IMR-90 (cell line): ENCODE measurements around the gene SYPL1. TPM values are rescaled to one million over a fixed set of nuclear protein-coding genes. Genes with fewer than 3 reads are reported as not detected.

Experiments
- ATAC-seq: fragments of 200-7000 bp; cut with Tn5 transposase; 2 replicates; pipeline ENCODE4 v1.9.1; 2020; ENCODE audit warnings: low read depth, mild to moderate bottlenecking, moderate library complexity
- BruUV-seq: library from RNA; stranded (reverse); fragments of 400-500 nt; replicated peaks from 2 replicates; lab custom pipeline; 2021; lab: Mats Ljungman, UMichigan
- CTCF ChIA-PET: fragments of 300-600 bp; formaldehyde crosslinking; extraction: SDS; loops from one replicate; lab custom pipeline; 2021; ENCODE audit warnings: antibody characterized with exemption; lab: Yijun Ruan, JAX
- POLR2A ChIA-PET: fragments of 300-600 bp; sonication (Branson Sonifier 250); formaldehyde crosslinking; loops from one replicate; lab custom pipeline; 2022; ENCODE audit warnings: antibody characterized with exemption; ENCODE audit not compliant: unreplicated experiment; lab: Charles Lee
- DNase-seq: peaks from one replicate; pipeline ENCODE4 v3.0.0; 2013
- H2AFZ ChIP-seq: replicated peaks from 2 replicates; pipeline ENCODE3; 2013; ENCODE audit warnings: low read length, mild to moderate bottlenecking; ENCODE audit not compliant: poor library complexity
- H2AK5ac ChIP-seq: 2 replicates; pipeline ENCODE4 v1.6.1; 2013; ENCODE audit warnings: low read depth, low read length, inconsistent platforms
- H2AK9ac ChIP-seq: replicated peaks from 2 replicates; pipeline ENCODE3; 2013; ENCODE audit warnings: mild to moderate bottlenecking, low read depth, low read length, moderate library complexity; ENCODE audit not compliant: poor library complexity
- H2BK120ac ChIP-seq: 2 replicates; pipeline ENCODE4 v1.6.1; 2013; ENCODE audit warnings: low read depth, low read length, inconsistent platforms
- H2BK15ac ChIP-seq: 3 replicates; pipeline ENCODE4 v1.6.1; 2013; ENCODE audit warnings: low read depth, low read length, inconsistent platforms
- H2BK20ac ChIP-seq: 2 replicates; pipeline ENCODE4 v1.6.1; 2013; ENCODE audit warnings: low read depth, mild to moderate bottlenecking, inconsistent platforms, low read length, moderate library complexity
- H2BK5ac ChIP-seq: 2 replicates; pipeline ENCODE4 v1.6.1; 2013; ENCODE audit warnings: mild to moderate bottlenecking, low read depth, low read length, inconsistent platforms; ENCODE audit not compliant: poor library complexity, severe bottlenecking
- H3K14ac ChIP-seq: replicated peaks from 2 replicates; pipeline ENCODE4 v1.6.1; 2013; ENCODE audit warnings: low read depth, low read length, inconsistent platforms
- H3K18ac ChIP-seq: 2 replicates; pipeline ENCODE4 v1.6.1; 2013; ENCODE audit warnings: low read depth, low read length, control low read depth
- H3K23ac ChIP-seq: 2 replicates; pipeline ENCODE4 v1.6.1; 2013; ENCODE audit warnings: low read depth, low read length, inconsistent platforms
- H3K27ac ChIP-seq: 2 replicates; pipeline ENCODE4 v1.5.1; 2013; ENCODE audit warnings: mild to moderate bottlenecking, control low read depth, low read length; ENCODE audit not compliant: insufficient read depth
- H3K27me3 ChIP-seq: 2 replicates; pipeline ENCODE4 v1.6.1; 2013; ENCODE audit warnings: low read length; ENCODE audit not compliant: control insufficient read depth, insufficient read depth
- H3K36me3 ChIP-seq: 2 replicates; pipeline ENCODE4 v1.6.1; 2013; ENCODE audit warnings: low read length, mixed read lengths; ENCODE audit not compliant: control insufficient read depth, insufficient read depth
- H3K4ac ChIP-seq: 2 replicates; pipeline ENCODE4 v1.6.1; 2013; ENCODE audit warnings: low read depth, low read length, inconsistent platforms
- H3K4me1 ChIP-seq: 2 replicates; pipeline ENCODE4 v1.6.1; 2013; ENCODE audit warnings: low read length, mixed read lengths; ENCODE audit not compliant: control insufficient read depth, insufficient read depth
- H3K4me2 ChIP-seq: 2 replicates; pipeline ENCODE4 v1.6.1; 2013; ENCODE audit warnings: low read depth, mild to moderate bottlenecking, control low read depth, low read length, moderate library complexity
- H3K4me3 ChIP-seq: 2 replicates; pipeline ENCODE4 v1.5.1; 2013; ENCODE audit warnings: low read depth, mild to moderate bottlenecking, control low read depth, low read length, moderate library complexity; ENCODE audit not compliant: insufficient read depth
- H3K56ac ChIP-seq: 2 replicates; pipeline ENCODE4 v1.6.1; 2013; ENCODE audit warnings: low read length, inconsistent platforms; ENCODE audit not compliant: insufficient read depth; ENCODE audit errors: extremely low read depth
- H3K79me1 ChIP-seq, 2 experiments: 2 replicates each; pipeline ENCODE4 v1.6.1; 2013; ENCODE audit warnings: low read length in 2 of 2, inconsistent platforms in 1 of 2, low read depth in 1 of 2
- H3K9ac ChIP-seq: 2 replicates; pipeline ENCODE4 v1.6.1; 2013; ENCODE audit warnings: low read depth, low read length, control low read depth
- H3K9me1 ChIP-seq: 2 replicates; pipeline ENCODE4 v1.6.1; 2013; ENCODE audit warnings: low read length, inconsistent platforms; ENCODE audit not compliant: insufficient read depth
- H3K9me3 ChIP-seq: 2 replicates; pipeline ENCODE4 v1.6.1; 2013; ENCODE audit warnings: low read length; ENCODE audit not compliant: control insufficient read depth, insufficient read depth
- H4K20me1 ChIP-seq: 2 replicates; pipeline ENCODE4 v1.6.1; 2013; ENCODE audit warnings: low read length, inconsistent platforms; ENCODE audit not compliant: insufficient read depth
- H4K5ac ChIP-seq: 2 replicates; pipeline ENCODE4 v1.6.1; 2013; ENCODE audit warnings: mild to moderate bottlenecking, low read depth, low read length, control low read depth
- H4K8ac ChIP-seq, 2 experiments: 2 replicates each; pipeline ENCODE4 v1.6.1; 2013; ENCODE audit warnings: low read depth in 2 of 2, low read length in 2 of 2, control low read depth in 1 of 2, inconsistent platforms in 1 of 2
- H4K91ac ChIP-seq: 2 replicates; pipeline ENCODE4 v1.6.1; 2013; ENCODE audit warnings: low read depth, low read length, inconsistent platforms; ENCODE audit not compliant: insufficient read depth
- BHLHE40 ChIP-seq: fragments of 150-350 bp; IDR thresholded peaks from 2 replicates; pipeline ENCODE4 v1.6.1; 2016; ENCODE audit warnings: mild to moderate bottlenecking, low read depth, low read length
- CHD1 ChIP-seq: IDR thresholded peaks from 2 replicates; pipeline ENCODE4 v1.6.1; 2012; ENCODE audit warnings: low read depth, low read length, improper control_type of control experiment
- ELK1 ChIP-seq: fragments of 150-350 bp; IDR thresholded peaks from 2 replicates; pipeline ENCODE4 v1.6.1; 2016; ENCODE audit warnings: low read depth, mild to moderate bottlenecking, low read length, moderate library complexity, borderline replicate concordance
- FOS ChIP-seq: fragments of 150-350 bp; IDR thresholded peaks from 2 replicates; pipeline ENCODE4 v1.6.1; 2016; ENCODE audit warnings: low read depth, low read length
- MAFK ChIP-seq: IDR thresholded peaks from 2 replicates; pipeline ENCODE4 v1.6.1; 2012; ENCODE audit warnings: low read depth, low read length, improper control_type of control experiment
- MAZ ChIP-seq: IDR thresholded peaks from 2 replicates; pipeline ENCODE4 v1.6.1; 2012; ENCODE audit warnings: low read depth, mild to moderate bottlenecking, low read length, improper control_type of control experiment, moderate library complexity, borderline replicate concordance
- MXI1 ChIP-seq: IDR thresholded peaks from 2 replicates; pipeline ENCODE4 v1.6.1; 2012; ENCODE audit warnings: low read depth, mild to moderate bottlenecking, low read length, moderate library complexity, borderline replicate concordance
- NFE2L2 ChIP-seq: fragments of 150-350 bp; IDR thresholded peaks from 2 replicates; pipeline ENCODE4 v1.6.1; 2016; ENCODE audit warnings: low read depth, mild to moderate bottlenecking, low read length
- POLR2A ChIP-seq: IDR thresholded peaks from 2 replicates; pipeline ENCODE4 v1.6.1; 2012; ENCODE audit warnings: mild to moderate bottlenecking, low read depth, low read length
- RAD21 ChIP-seq: IDR thresholded peaks from 2 replicates; pipeline ENCODE4 v1.6.1; 2012; ENCODE audit warnings: low read length, improper control_type of control experiment
- RCOR1 ChIP-seq: IDR thresholded peaks from 2 replicates; pipeline ENCODE4 v1.6.1; 2012; ENCODE audit warnings: mild to moderate bottlenecking, low read length, improper control_type of control experiment; ENCODE audit not compliant: insufficient replicate concordance
- RFX5 ChIP-seq: IDR thresholded peaks from 2 replicates; pipeline ENCODE4 v1.8.0; 2012; ENCODE audit warnings: low read depth, mild to moderate bottlenecking, low read length, moderate library complexity
- SMC3 ChIP-seq: fragments of 150-350 bp; IDR thresholded peaks from 2 replicates; pipeline ENCODE4 v1.6.1; 2016; ENCODE audit warnings: low read depth, mild to moderate bottlenecking, antibody characterized with exemption, low read length, moderate library complexity
- USF2 ChIP-seq: fragments of 150-350 bp; IDR thresholded peaks from 2 replicates; pipeline ENCODE4 v1.6.1; 2017; ENCODE audit warnings: mild to moderate bottlenecking, antibody characterized with exemption, low read length, low read depth
- WGBS, 2 experiments: methylation state at CpG; one replicate each; pipeline versions ENCODE4 v1.1.5 to v1.1.7; 2013; ENCODE audit warnings: missing lambda C conversion rate in 2 of 2; ENCODE audit not compliant: insufficient read length in 1 of 2; ENCODE audit errors: extremely low coverage in 2 of 2; 5-methylcytosine and 5-hydroxymethylcytosine counted together
- dilution Hi-C: fragments of 300-500 bp; cut with HindIII; formaldehyde crosslinking; loops from one replicate; pipeline ENCODE4 v1.14.3; 2018; ENCODE audit warnings: low sequenced_read_pairs; ENCODE audit not compliant: unreplicated experiment
- in situ Hi-C: fragments of 300-500 bp; cut with MboI; formaldehyde crosslinking; loops from 3 replicates; pipeline ENCODE4 v1.14.3; 2019; ENCODE audit warnings: low sequenced_read_pairs, inconsistent platforms, mixed read lengths
- intact Hi-C: fragments of 100-400 bp; cut with micrococcal nuclease; formaldehyde crosslinking; loops from 2 replicates; pipeline ENCODE4 v1.10.0; 2022
- polyA plus RNA-seq, 3 experiments: library from polyadenylated mRNA; depleted of rRNA; stranded (reverse); fragments of >200 nt; gene quantifications; 2 replicates each; pipeline ENCODE4 v1.2.3, GENCODE V29; 2012; ENCODE audit warnings: low replicate concordance in 1 of 3
- total RNA-seq: library from RNA; depleted of rRNA; stranded (reverse); fragments of >200 nt; gene quantifications from 2 replicates; pipeline ENCODE4 v1.2.3, GENCODE V29; 2012

Gene SYPL1
- total and polyA plus RNA-seq, 2 of the 4 experiments (the other 2 are of a cell fraction) = 19.0 to 45.0 TPM

- no peaks in the 10 kb centered on the region for H3K4me1 ChIP-seq
- no peak overlapping the region for H2AK5ac ChIP-seq
- BruUV-seq = no TSS peak
- no peak overlapping the region for H3K4me2 ChIP-seq
- 71% methylated on average over 3 of the region's 6 CpGs; no CpG with 5 or more reads in 1 of the 2 experiments for WGBS, 2 experiments
- TF ChIP-seq MXI1 = no peak
- TF ChIP-seq CHD1 = no peak
- TF ChIP-seq POLR2A = no peak
- TF ChIP-seq SMC3 = no peak
- TF ChIP-seq MAZ = no peak
- TF ChIP-seq MAFK = no peak
- TF ChIP-seq RAD21 = no peak
- TF ChIP-seq BHLHE40 = no peak
- TF ChIP-seq ELK1 = no peak
- TF ChIP-seq FOS = no peak
- no peak for TF ChIP-seq RCOR1
- no peak for TF ChIP-seq USF2
- no peak for TF ChIP-seq NFE2L2
- no peak for TF ChIP-seq RFX5
- no peak overlapping the region for H3K27ac ChIP-seq
- H2BK5ac ChIP-seq = no peak overlapping the region
- ATAC-seq = no peak
- CTCF ChIA-PET = interaction anchor here (0.7 to 1.0 kb wide), 2 partner anchors 73 to 374 kb away, joined by 3 to 6 read pairs; no protein-coding TSS in a partner anchor
- no peak for DNase-seq
- no peak overlapping the region for H3K4me3 ChIP-seq
- no peaks in the 10 kb centered on the region for H4K20me1 ChIP-seq
- no peaks in the 10 kb centered on the region; the same call in 1 of the 2 replicates for H3K27me3 ChIP-seq
- no peak overlapping the region for H3K23ac ChIP-seq
- H4K5ac ChIP-seq = no peak overlapping the region
- no peak overlapping the region for H2AFZ ChIP-seq
- no peak overlapping the region for H3K4ac ChIP-seq
- H4K91ac ChIP-seq = no peak overlapping the region
- dilution Hi-C loops = no loop called here
- no peak overlapping the region for H3K14ac ChIP-seq
- H2BK20ac ChIP-seq = no peak overlapping the region
- intact Hi-C loops = no loop called here
- H3K9me1 ChIP-seq = no peaks in the 10 kb centered on the region
- H2BK120ac ChIP-seq = no peak overlapping the region
- H3K56ac ChIP-seq = no peak overlapping the region
- H2BK15ac ChIP-seq = no peak overlapping the region
- H3K9me3 ChIP-seq = no peaks in the 10 kb centered on the region
- H4K8ac ChIP-seq = no peak overlapping the region
- no peak overlapping the region for H3K18ac ChIP-seq
- no peaks in the 10 kb centered on the region for H3K36me3 ChIP-seq
- H3K79me1 ChIP-seq = no peaks in the 10 kb centered on the region
- H2AK9ac ChIP-seq = no peak overlapping the region
- in situ Hi-C loops = no loop called here
- no peak overlapping the region for H3K9ac ChIP-seq
- POLR2A ChIA-PET = interaction anchor here (0.6 kb wide), 1 partner anchor 31 kb away, joined by 3 read pairs; the partner anchor contains the start of gene SYPL1
Measured at GRCh38 chr7:106080300-106080987, 31.7 kb downstream of the SYPL1 start.
